Esophagus squamous epithelium (tissue), 4 donors: ENCODE measurements around the gene FOXJ3.

Source experiments
- CTCF ChIP-seq, 6 experiments: fragments of 450-650 bp in 4 of 6; fragments of 200-600 bp in 2 of 6; sonication (generic) in 2 of 6; IDR thresholded peaks; one replicate each; pipeline ENCODE4 v1.5.1; 2016 to 2019; ENCODE audit warnings: antibody characterized with exemption in 6 of 6, mild to moderate bottlenecking in 4 of 6, moderate library complexity in 4 of 6
- POLR2A ChIP-seq, 4 donors: fragments of 450-650 bp; IDR thresholded peaks; one replicate each; pipeline ENCODE4 v1.6.1; 2017; ENCODE audit warnings: antibody characterized with exemption in 4 of 4, mild to moderate bottlenecking in 4 of 4, moderate library complexity in 3 of 4

- no peak for TF ChIP-seq POLR2A (IDR thresholded peaks at IDR 0.05)
- TF ChIP-seq CTCF (IDR thresholded peaks at IDR 0.05): no peak
Observed at GRCh38 chr1:42139444-42139843, 195.6 kb downstream of the FOXJ3 start.
